Measurements from ENCODE around the gene NCOA3.
"Not testable (repeated sequence)": the region's sequence is repeated elsewhere in the genome, so short reads cannot be mapped to it uniquely, and the experiment has no call there.

NCOA3 gene

GRCh38 chr20:47456952-47457724, 44.5 kb upstream of the NCOA3 start:
- H3K4me3 ChIP-seq (ENCODE audit: low read length): no peak overlapping the region
- TF ChIP-seq CTCF (IDR thresholded peaks at IDR 0.05; ENCODE audit: insufficient read depth, low read depth, low read length, missing control alignments): no peak
- DNase-seq (ENCODE audit: low read depth): peak; percentile 77

GRCh38 chr20:47458280-47459050, 43.2 kb upstream of the NCOA3 start:
- DNase-seq (ENCODE audit: low read depth): not testable (repeated sequence)

GRCh38 chr20:47459344-47460073, 42.2 kb upstream of the NCOA3 start:
- no peak overlapping the region for H3K4me3 ChIP-seq (ENCODE audit: low read length)
- TF ChIP-seq CTCF (IDR thresholded peaks at IDR 0.05; ENCODE audit: insufficient read depth, low read depth, low read length, missing control alignments): no peak
- no peak for DNase-seq (ENCODE audit: low read depth)

More at GRCh38 chr20:47458280-47459050, 43.2 kb upstream of the NCOA3 start:
- H3K4me3 ChIP-seq (ENCODE audit: low read length): not testable (repeated sequence)

- not testable (repeated sequence) for H3K4me3 ChIP-seq (ENCODE audit: low read length); DNase-seq (ENCODE audit: low read depth)
Observed at GRCh38 chr20:47460761-47461112, 41.0 kb upstream of the NCOA3 start.

- DNase-seq (ENCODE audit: low read depth): no peak
- no peak overlapping the region for H3K4me3 ChIP-seq (ENCODE audit: low read length)
- no peak for TF ChIP-seq CTCF (IDR thresholded peaks at IDR 0.05; ENCODE audit: insufficient read depth, low read depth, low read length, missing control alignments)
Observed at GRCh38 chr20:47461120-47461685, 40.5 kb upstream of the NCOA3 start.

- not testable (repeated sequence) for DNase-seq (ENCODE audit: low read depth)
Observed at GRCh38 chr20:47461906-47462305, 39.8 kb upstream of the NCOA3 start.

GRCh38 chr20:47464380-47465101, 37.1 kb upstream of the NCOA3 start:
- no peak overlapping the region for H3K4me3 ChIP-seq (ENCODE audit: low read length)
- TF ChIP-seq CTCF (IDR thresholded peaks at IDR 0.05; ENCODE audit: insufficient read depth, low read depth, low read length, missing control alignments): peak; percentile 62
- peak; percentile 99 for DNase-seq (ENCODE audit: low read depth)

More at GRCh38 chr20:47461906-47462305, 39.8 kb upstream of the NCOA3 start:
- H3K4me3 ChIP-seq (ENCODE audit: low read length): not testable (repeated sequence)
